Neutrophil (primary cell): ENCODE measurements around the gene SLC33A1.
"Not testable (repeated sequence)": the region's sequence is repeated elsewhere in the genome, so short reads cannot be mapped to it uniquely, and the experiment has no call there.

Experiments
- H3K27ac ChIP-seq: fragments of 200-600 bp; sonication (generic); 2 replicates; pipeline ENCODE4 v1.5.1; 2016; ENCODE audit warnings: mild to moderate bottlenecking, moderate library complexity
- H3K27me3 ChIP-seq: fragments of 200-600 bp; sonication (generic); 2 replicates; pipeline ENCODE4 v1.6.0; 2016; ENCODE audit warnings: mild to moderate bottlenecking
- H3K36me3 ChIP-seq: fragments of 200-600 bp; sonication (generic); 2 replicates; pipeline ENCODE4 v1.5.1; 2017
- H3K4me1 ChIP-seq, 2 experiments: fragments of 200-600 bp in 1 of 2; sonication (generic) in 1 of 2; 1 replicate in 1 of 2; 2 replicates in 1 of 2; pipeline versions ENCODE4 v1.5.1 to v1.6.1; 2013 to 2016; ENCODE audit warnings: low read depth in 1 of 2, low read length in 1 of 2, mild to moderate bottlenecking in 1 of 2, moderate library complexity in 1 of 2; ENCODE audit not compliant: control insufficient read depth in 1 of 2, insufficient read depth in 1 of 2
- H3K4me3 ChIP-seq, 2 experiments: fragments of 200-600 bp in 1 of 2; sonication (generic) in 1 of 2; 1 replicate in 1 of 2; 2 replicates in 1 of 2; pipeline ENCODE4 v1.5.1; 2013 to 2016; ENCODE audit warnings: low read depth in 1 of 2, low read length in 1 of 2, mild to moderate bottlenecking in 1 of 2, moderate library complexity in 1 of 2
- H3K9me3 ChIP-seq: fragments of 200-600 bp; sonication (generic); 2 replicates; pipeline ENCODE4 v1.5.1; 2016
- TF ChIP-seq, protein P1 (sequence below): fragments of 200-600 bp; sonication (generic); IDR thresholded peaks from 2 replicates; pipeline ENCODE4 v1.5.1; 2016; ENCODE audit warnings: antibody characterized with exemption

Gene SLC33A1

DNA sequence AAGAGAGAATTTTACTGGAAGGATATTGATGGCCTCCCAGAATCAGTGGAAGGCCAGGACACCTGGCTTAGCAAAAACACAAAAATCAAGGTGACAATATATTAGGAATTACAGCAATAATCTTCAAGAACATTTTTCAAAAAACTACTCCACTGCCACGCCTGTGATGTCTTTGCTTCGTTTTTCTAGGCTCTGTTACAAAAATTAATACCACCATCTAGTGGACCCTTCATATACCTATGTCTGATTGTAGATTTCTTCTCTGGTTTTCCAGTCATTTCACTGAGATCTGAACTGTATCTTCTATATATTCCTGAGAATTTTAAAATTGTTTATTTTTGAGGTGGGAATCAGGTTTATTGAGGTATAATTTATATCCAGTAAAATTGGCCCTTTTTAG is 5.6 kb upstream of the SLC33A1 start:
- peaks cover 3 to 4% of the 10 kb centered on the region in 2 experiments for H3K4me1 ChIP-seq
- H3K9me3 ChIP-seq: no peaks in the 10 kb centered on the region
- no peak overlapping the region for H3K27ac ChIP-seq
- H3K4me3 ChIP-seq: no peak overlapping the region
- no peaks in the 10 kb centered on the region for H3K36me3 ChIP-seq
- TF ChIP-seq, protein P1, sequence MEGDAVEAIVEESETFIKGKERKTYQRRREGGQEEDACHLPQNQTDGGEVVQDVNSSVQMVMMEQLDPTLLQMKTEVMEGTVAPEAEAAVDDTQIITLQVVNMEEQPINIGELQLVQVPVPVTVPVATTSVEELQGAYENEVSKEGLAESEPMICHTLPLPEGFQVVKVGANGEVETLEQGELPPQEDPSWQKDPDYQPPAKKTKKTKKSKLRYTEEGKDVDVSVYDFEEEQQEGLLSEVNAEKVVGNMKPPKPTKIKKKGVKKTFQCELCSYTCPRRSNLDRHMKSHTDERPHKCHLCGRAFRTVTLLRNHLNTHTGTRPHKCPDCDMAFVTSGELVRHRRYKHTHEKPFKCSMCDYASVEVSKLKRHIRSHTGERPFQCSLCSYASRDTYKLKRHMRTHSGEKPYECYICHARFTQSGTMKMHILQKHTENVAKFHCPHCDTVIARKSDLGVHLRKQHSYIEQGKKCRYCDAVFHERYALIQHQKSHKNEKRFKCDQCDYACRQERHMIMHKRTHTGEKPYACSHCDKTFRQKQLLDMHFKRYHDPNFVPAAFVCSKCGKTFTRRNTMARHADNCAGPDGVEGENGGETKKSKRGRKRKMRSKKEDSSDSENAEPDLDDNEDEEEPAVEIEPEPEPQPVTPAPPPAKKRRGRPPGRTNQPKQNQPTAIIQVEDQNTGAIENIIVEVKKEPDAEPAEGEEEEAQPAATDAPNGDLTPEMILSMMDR: no peak
- H3K27me3 ChIP-seq: no peaks in the 10 kb centered on the region

DNA sequence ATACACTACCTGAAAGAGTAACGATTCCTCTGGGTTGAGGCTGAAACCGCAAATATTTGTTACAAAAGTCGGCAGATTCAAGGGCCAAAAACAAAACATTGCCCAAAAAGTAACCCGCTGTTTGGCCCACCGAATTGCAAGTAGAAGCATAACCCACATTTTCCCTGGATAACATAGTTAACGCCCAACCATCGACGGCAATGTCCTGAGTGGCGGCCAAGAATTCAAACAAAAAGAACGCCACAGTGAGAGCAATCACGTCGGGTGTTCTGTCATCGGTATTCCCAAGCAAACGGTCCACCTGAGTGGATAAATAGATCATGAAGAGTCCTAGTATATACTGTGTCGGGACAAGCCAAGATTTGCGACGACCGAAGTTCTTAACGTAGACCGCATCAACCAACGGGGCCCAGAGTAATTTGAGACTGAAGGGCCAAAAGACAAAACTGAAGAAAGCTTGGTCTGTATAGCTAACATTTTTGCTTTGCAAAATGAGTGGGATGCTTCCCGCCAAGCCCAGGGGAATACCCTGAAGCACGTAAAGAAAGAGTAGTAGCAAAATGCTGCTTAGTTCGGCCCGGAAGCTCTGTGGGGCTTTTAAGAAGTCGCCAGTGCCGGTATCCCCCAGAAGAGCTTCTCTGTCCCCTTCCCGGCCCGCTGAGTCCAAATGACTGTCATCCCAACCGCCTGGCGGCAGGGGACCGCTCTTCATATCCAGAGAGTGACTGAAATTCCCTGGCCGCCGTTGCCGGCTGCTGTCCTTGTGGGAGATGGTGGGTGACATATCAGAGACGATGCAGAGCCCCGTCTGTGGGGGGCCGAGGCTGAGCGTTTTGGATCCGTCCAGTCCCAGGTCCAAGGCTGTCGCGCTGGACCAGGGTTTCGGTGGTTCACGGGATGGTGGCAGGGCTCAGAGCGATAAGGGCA is 750 bp downstream of the SLC33A1 start:
- TF ChIP-seq, protein P1: no peak
- no peaks in the 10 kb centered on the region for H3K9me3 ChIP-seq
- H3K27me3 ChIP-seq: no peaks in the 10 kb centered on the region

GRCh38 chr3:155852341-155852740 is 1.9 kb downstream of the SLC33A1 start:
- Histone ChIP-seq H3K27me3 (no peaks in the 10 kb centered on the region), H3K4me3 (peak overlapping the region in 1 of 2 experiments; percentile 90), H3K9me3 (no peaks in the 10 kb centered on the region), H3K36me3 (no peaks in the 10 kb centered on the region), H3K27ac (no peak overlapping the region), H3K4me1 (peaks cover 31 to 34% of the 10 kb centered on the region in 2 experiments)
- TF ChIP-seq, protein P1: no peak

More for the DNA sequence above, 750 bp downstream of the SLC33A1 start:
- Histone ChIP-seq H3K27ac (peak overlapping the region; percentile 91), H3K4me3 (peak overlapping the region; percentile 90 to 96), H3K36me3 (no peaks in the 10 kb centered on the region), H3K4me1 (peaks cover 31 to 34% of the 10 kb centered on the region in 2 experiments)

DNA sequence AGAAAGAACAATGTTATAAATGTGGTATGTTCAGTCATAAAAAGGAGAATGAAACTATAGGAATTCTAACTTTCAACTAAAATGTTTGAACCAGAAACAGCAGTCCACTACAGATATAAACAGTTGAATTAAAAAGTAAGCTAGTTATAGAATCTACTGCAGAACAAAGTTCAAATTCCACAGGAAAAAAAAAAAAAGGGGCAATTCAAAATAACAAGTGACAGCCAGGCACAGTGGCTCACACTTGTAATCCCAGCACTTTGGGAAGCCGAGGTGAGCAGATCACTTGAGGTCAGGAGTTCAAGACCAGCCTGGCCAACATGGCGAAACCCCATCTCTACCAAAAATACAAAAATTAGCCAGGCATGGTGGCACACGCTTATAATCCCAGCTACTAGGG is 4.8 kb downstream of the SLC33A1 start:
- not testable (repeated sequence) for H3K4me3 ChIP-seq, H3K9me3 ChIP-seq, H3K27me3 ChIP-seq, H3K27ac ChIP-seq, H3K36me3 ChIP-seq
- peaks cover 25 to 28% of the 10 kb centered on the region in 2 experiments for H3K4me1 ChIP-seq

GRCh38 chr3:155847993-155848392 is 6.2 kb downstream of the SLC33A1 start:
- Histone ChIP-seq H3K9me3 (no peaks in the 10 kb centered on the region), H3K27me3 (no peaks in the 10 kb centered on the region), H3K36me3 (no peaks in the 10 kb centered on the region), H3K4me1 (peaks cover 15 to 16% of the 10 kb centered on the region in 2 experiments), H3K27ac (no peak overlapping the region), H3K4me3 (no peak overlapping the region)
- TF ChIP-seq, protein P1: no peak

DNA sequence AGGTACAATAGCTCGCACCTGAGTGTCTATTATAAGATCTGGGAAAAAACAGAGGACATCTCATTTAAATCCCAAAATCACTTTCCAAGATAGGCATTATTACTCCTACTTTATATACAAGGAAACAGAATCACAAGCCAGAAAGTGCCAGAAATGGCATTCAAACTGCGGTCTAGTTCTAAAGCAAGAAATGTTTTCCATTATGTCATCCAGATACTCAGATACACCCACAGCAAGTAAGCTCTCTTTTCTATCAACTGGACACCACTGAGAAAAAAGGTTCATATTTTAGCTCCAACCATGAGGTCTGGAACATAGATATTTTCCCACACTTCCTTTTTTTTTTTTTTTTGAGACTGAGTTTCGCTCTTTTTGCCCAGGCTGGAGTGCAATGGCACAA is 8.1 kb downstream of the SLC33A1 start:
- TF ChIP-seq, protein P1: no peak
- no peak overlapping the region for H3K27ac ChIP-seq
- H3K4me3 ChIP-seq: no peak overlapping the region
- H3K9me3 ChIP-seq: no peaks in the 10 kb centered on the region
- no peaks in the 10 kb centered on the region for H3K36me3 ChIP-seq
- no peaks in the 10 kb centered on the region for H3K27me3 ChIP-seq
- no peaks in the 10 kb centered on the region for H3K4me1 ChIP-seq
